ENCODE measurements around the gene TNS2.

The TNS2 gene

DNA sequence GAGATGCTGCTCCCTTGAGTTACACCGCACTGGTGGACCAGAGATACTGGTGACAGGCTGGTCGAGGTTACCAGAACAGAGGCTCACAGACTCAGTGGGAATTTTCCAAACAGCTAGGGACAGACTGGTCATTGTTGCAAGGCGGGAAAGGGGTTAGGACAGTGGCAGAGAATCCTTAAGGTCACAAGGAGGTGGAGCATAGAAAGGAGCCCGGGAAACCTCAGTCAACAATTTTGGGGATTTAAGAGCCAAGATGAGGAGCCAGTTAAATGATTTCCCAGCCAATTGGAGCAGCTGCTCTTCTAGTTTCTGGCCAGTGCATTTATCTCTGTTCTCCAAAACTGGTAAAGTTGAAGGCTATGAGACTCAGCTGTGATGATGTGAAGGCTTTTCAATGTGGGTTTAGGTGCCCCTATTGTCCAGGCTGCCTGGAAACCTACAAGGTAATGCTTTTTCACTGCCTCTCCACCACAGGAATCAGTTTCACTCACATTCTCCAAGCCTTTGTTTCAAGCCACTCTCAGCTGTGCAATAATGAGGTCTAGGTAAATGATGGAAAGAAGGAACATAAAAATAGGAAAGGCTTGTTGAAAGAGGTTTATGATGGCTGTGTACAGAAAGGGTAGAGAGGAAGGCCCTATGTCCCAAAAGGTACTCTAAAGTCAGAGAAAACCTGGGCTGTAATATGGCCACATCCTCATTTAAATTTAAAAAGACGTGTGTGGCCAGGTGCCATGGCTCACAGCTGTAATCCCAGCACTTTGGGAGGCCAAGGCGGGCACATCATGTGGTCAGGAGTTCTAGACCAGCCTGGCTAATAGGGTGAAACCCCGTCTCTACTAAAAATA lies 7.0 kb upstream of the TNS2 start:
- TF ChIP-seq POLR2AphosphoS5 (IDR thresholded peaks at IDR 0.05; ENCODE audit: low read depth, low read length): peak; percentile 75
- no peak for TF ChIP-seq TAF1 (IDR thresholded peaks at IDR 0.05; ENCODE audit: low read depth, low read length)
- no peak for TF ChIP-seq PAX5 (IDR thresholded peaks at IDR 0.05; ENCODE audit: insufficient read depth, low read length, severe bottlenecking)
- DNase-seq (ENCODE audit: insufficient read length, low spot score) (no peak), FAIRE-seq (no peak)

DNA sequence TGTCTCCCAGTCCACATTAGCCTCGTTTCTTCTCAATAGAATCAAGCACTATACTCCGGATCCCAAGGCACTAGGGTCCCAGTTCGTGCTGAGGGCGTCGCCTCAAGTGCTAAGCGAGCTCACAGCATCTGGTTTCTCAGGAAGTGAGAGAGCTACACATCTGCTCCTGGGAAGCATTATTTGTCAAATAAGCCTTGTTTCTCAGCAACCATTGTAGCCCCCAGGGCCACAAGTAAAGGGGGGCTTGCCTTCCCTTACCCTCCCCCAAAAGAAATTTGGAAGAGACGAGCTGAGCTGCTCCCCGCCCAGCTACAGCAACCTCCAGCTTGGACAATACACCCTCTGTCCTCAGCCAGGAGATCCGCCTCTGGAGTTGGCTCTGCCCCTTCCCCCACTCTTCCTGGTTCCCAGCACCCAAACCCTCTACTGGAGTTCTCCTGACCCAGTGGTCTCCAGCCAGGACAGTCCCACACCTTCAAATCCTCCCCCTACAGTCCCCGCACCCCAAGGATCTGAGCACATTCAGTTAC lies 5.7 kb upstream of the TNS2 start:
- FAIRE-seq: no peak
- no peak for DNase-seq (ENCODE audit: insufficient read length, low spot score)
- TF ChIP-seq POU2F2 (IDR thresholded peaks at IDR 0.05; ENCODE audit: low read depth, low read length) (no peak), PAX5 (IDR thresholded peaks at IDR 0.05; ENCODE audit: insufficient read depth, low read length, severe bottlenecking) (no peak), TAF1 (IDR thresholded peaks at IDR 0.05; ENCODE audit: low read depth, low read length) (no peak)

DNA sequence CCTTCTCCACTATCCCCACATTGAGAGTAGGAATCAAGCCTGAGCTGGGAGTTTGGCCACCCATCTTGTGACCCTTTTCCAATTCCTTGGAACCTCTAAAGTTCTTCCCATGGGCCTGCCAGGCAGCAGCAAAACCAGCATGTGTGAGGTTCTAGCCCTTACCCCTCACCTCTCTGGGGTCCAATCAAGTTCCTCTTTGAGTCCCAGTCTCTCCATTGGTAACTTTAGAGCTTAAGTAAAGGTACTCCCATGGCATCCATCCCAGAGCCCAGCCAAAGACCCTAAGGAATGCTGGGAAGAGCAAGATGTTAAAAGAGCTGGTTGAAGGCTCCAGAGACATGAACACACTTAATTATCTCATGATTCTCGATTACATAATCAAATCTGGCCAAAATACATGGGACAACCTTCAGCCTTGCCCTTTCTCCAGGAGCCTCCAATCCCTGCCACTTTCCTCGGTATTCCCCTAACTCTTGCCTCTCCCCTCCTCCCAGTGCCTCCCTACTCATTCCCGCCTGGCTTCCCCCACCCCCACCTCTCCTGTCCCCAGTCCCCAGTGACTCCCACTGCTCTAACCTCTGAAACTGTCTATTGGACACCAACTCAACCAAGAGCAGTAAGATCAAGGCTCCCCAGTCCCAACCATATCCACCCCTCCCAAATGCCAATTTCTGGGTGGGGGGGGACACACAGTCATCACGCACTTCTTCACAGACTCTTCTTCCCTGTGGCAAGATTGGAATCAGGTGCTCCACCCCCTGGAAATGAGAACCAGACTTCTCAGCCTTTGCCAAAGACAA lies 4.8 kb upstream of the TNS2 start:
- FAIRE-seq: no peak
- no peak for TF ChIP-seq TAF1 (IDR thresholded peaks at IDR 0.05; ENCODE audit: low read depth, low read length)
- no peak for TF ChIP-seq SPI1 (IDR thresholded peaks at IDR 0.05; ENCODE audit: low read depth, low read length)
- TF ChIP-seq POLR2A (IDR thresholded peaks at IDR 0.05; ENCODE audit: low read depth, low read length): no peak
- TF ChIP-seq POLR2AphosphoS5 (IDR thresholded peaks at IDR 0.05; ENCODE audit: low read depth, low read length): no peak
- TF ChIP-seq PAX5 (IDR thresholded peaks at IDR 0.05; ENCODE audit: insufficient read depth, low read length, severe bottlenecking): no peak
- no peak for TF ChIP-seq POU2F2 (IDR thresholded peaks at IDR 0.05; ENCODE audit: low read depth, low read length)

GRCh38 chr12:53045696-53046045 lies 4.2 kb upstream of the TNS2 start:
- DNase-seq (ENCODE audit: insufficient read length, low spot score) (no peak), FAIRE-seq (no peak)
- TF ChIP-seq POLR2A (IDR thresholded peaks at IDR 0.05; ENCODE audit: low read depth, low read length) (no peak), POU2F2 (IDR thresholded peaks at IDR 0.05; ENCODE audit: low read depth, low read length) (no peak), PAX5 (IDR thresholded peaks at IDR 0.05; ENCODE audit: insufficient read depth, low read length, severe bottlenecking) (no peak), TAF1 (IDR thresholded peaks at IDR 0.05; ENCODE audit: low read depth, low read length) (no peak), SPI1 (IDR thresholded peaks at IDR 0.05; ENCODE audit: low read depth, low read length) (no peak), POLR2AphosphoS5 (IDR thresholded peaks at IDR 0.05; ENCODE audit: low read depth, low read length) (no peak)

More for the DNA sequence above, 4.8 kb upstream of the TNS2 start:
- no peak for DNase-seq (ENCODE audit: insufficient read length, low spot score)

DNA sequence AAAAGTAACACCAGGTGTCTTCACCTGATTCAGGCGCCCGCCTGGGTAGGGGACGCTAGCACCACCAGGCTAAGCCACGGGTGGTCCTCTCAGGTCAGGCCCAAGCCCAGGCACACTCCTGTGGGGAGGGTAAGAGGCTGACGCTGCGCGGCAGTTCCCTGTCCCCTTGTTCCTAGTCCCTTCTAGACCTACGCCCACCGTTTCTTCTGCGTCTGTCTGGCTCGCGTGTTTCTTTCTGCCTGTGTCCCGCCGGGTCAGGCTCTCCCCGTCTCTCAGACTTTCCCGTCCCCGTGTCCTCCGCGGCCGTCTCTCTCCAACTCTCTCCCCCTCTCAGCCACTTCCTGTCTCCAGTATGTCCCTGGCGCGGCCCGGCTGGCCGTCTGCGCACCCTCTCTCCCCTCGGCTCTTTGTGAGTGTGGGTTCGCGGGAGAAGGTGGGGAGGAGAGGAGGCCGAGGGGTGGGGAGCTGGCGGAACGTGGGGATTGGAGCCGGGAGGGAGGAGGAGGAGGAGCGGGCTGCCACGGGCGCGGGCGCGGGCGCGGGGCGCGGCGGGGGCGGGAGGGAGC lies 3.1 kb upstream of the TNS2 start:
- DNase-seq (ENCODE audit: insufficient read length, low spot score): no peak
- TF ChIP-seq POLR2A (IDR thresholded peaks at IDR 0.05; ENCODE audit: low read depth, low read length): no peak
- no peak for TF ChIP-seq TAF1 (IDR thresholded peaks at IDR 0.05; ENCODE audit: low read depth, low read length)
- no peak for TF ChIP-seq PAX5 (IDR thresholded peaks at IDR 0.05; ENCODE audit: insufficient read depth, low read length, severe bottlenecking)
- TF ChIP-seq SPI1 (IDR thresholded peaks at IDR 0.05; ENCODE audit: low read depth, low read length): no peak
- no peak for TF ChIP-seq POU2F2 (IDR thresholded peaks at IDR 0.05; ENCODE audit: low read depth, low read length)
- TF ChIP-seq POLR2AphosphoS5 (IDR thresholded peaks at IDR 0.05; ENCODE audit: low read depth, low read length): no peak
- no peak for FAIRE-seq

GRCh38 chr12:53047221-53048032 lies 2.4 kb upstream of the TNS2 start:
- peak; percentile 81 for DNase-seq (ENCODE audit: insufficient read length, low spot score)
- peak; percentile 9 for FAIRE-seq
- no peak for TF ChIP-seq PAX5 (IDR thresholded peaks at IDR 0.05; ENCODE audit: insufficient read depth, low read length, severe bottlenecking)
- TF ChIP-seq POU2F2 (IDR thresholded peaks at IDR 0.05; ENCODE audit: low read depth, low read length): no peak
- TF ChIP-seq POLR2AphosphoS5 (IDR thresholded peaks at IDR 0.05; ENCODE audit: low read depth, low read length): no peak
- TF ChIP-seq POLR2A (IDR thresholded peaks at IDR 0.05; ENCODE audit: low read depth, low read length): no peak
- TF ChIP-seq SPI1 (IDR thresholded peaks at IDR 0.05; ENCODE audit: low read depth, low read length): no peak
- no peak for TF ChIP-seq TAF1 (IDR thresholded peaks at IDR 0.05; ENCODE audit: low read depth, low read length)

DNA sequence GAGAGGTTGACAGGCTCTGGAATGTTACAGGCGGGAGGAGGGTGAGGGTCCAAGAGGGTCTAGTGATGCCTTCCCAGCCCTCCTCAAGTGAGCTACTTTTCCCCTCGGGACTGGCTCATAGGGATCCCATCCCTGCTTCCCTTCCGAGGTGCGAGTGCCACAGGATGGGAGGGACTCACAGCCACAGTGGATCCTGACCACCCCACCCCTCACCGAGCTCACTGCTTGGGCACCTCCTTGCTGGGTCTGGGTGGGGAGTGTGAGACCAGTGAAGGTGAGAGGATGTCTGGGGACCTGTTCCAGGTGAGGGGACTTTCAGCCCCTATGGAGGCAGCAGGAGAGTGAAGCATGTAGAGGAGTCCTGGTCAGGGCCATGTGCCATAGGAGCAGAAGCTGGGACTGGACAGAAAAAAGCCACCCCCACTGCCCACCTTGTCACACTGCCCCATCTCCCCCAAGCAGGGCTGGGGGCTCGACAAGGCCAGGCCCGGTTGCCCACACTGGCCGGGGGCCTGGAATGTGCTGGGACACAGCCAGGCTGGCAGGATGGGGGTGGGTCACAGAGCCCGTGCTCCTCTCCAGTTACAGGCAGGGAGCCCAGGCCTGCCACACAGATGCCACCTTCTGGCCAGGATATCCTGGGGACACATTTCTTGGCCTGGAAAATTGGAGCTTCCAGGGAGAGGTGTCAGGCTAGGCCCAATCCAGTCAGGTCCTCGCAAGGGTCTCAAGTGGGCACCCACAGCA lies 1.7 kb upstream of the TNS2 start:
- TF ChIP-seq TAF1 (IDR thresholded peaks at IDR 0.05; ENCODE audit: low read depth, low read length): no peak
- TF ChIP-seq PAX5 (IDR thresholded peaks at IDR 0.05; ENCODE audit: insufficient read depth, low read length, severe bottlenecking): no peak
- TF ChIP-seq POLR2AphosphoS5 (IDR thresholded peaks at IDR 0.05; ENCODE audit: low read depth, low read length): no peak
- TF ChIP-seq POLR2A (IDR thresholded peaks at IDR 0.05; ENCODE audit: low read depth, low read length): no peak
- no peak for DNase-seq (ENCODE audit: insufficient read length, low spot score)
- no peak for FAIRE-seq

GRCh38 chr12:53048780-53049401 lies 974 bp upstream of the TNS2 start:
- DNase-seq (ENCODE audit: insufficient read length, low spot score): no peak
- no peak for TF ChIP-seq POU2F2 (IDR thresholded peaks at IDR 0.05; ENCODE audit: low read depth, low read length)
- TF ChIP-seq TAF1 (IDR thresholded peaks at IDR 0.05; ENCODE audit: low read depth, low read length): no peak
- no peak for TF ChIP-seq POLR2A (IDR thresholded peaks at IDR 0.05; ENCODE audit: low read depth, low read length)
- TF ChIP-seq PAX5 (IDR thresholded peaks at IDR 0.05; ENCODE audit: insufficient read depth, low read length, severe bottlenecking): no peak
- TF ChIP-seq SPI1 (IDR thresholded peaks at IDR 0.05; ENCODE audit: low read depth, low read length): no peak
- TF ChIP-seq POLR2AphosphoS5 (IDR thresholded peaks at IDR 0.05; ENCODE audit: low read depth, low read length): no peak
- FAIRE-seq: no peak

Measured in GM12891 (cell line).